Measurements from ENCODE around the gene HTR7.
A peak's percentile ranks its signal among the peaks of the same experiment; 100 is the strongest.

HTR7 gene

GRCh38 chr10:90804354-90804753 is 53.5 kb downstream of the HTR7 start:
- no peak for DNase-seq (ENCODE audit: low read depth)

- DNase-seq (ENCODE audit: low read depth) = no peak
These were observed 56.2 kb downstream of the HTR7 start for GRCh38 chr10:90801608-90802007.

- DNase-seq (ENCODE audit: low read depth) = no peak
These were observed 57.5 kb downstream of the HTR7 start for GRCh38 chr10:90800232-90800796.

GRCh38 chr10:90799172-90799571 is 58.7 kb downstream of the HTR7 start:
- no peak for DNase-seq (ENCODE audit: low read depth)

- DNase-seq (ENCODE audit: low read depth) = no peak
These were observed 59.4 kb downstream of the HTR7 start for GRCh38 chr10:90798482-90798881.

- DNase-seq (ENCODE audit: low read depth) = no peak
These were observed 67.4 kb downstream of the HTR7 start for GRCh38 chr10:90790422-90790821.

- no peak for DNase-seq (ENCODE audit: low read depth)
These were observed 68.9 kb downstream of the HTR7 start for GRCh38 chr10:90788968-90789367.

- DNase-seq (ENCODE audit: low read depth) = no peak
These were observed 69.7 kb downstream of the HTR7 start for GRCh38 chr10:90788199-90788491.

GRCh38 chr10:90787393-90788198 is 70.2 kb downstream of the HTR7 start:
- DNase-seq (ENCODE audit: low read depth) = peak; percentile 5

- DNase-seq (ENCODE audit: low read depth) = no peak
These were observed 72.1 kb downstream of the HTR7 start for GRCh38 chr10:90785782-90786181.

- DNase-seq (ENCODE audit: low read depth) = no peak
These were observed 73.1 kb downstream of the HTR7 start for GRCh38 chr10:90784771-90785170.

- no peak for DNase-seq (ENCODE audit: low read depth)
These were observed 77.4 kb downstream of the HTR7 start for GRCh38 chr10:90780488-90780887.

- DNase-seq (ENCODE audit: low read depth) = no peak
These were observed 78.3 kb downstream of the HTR7 start for GRCh38 chr10:90779548-90779947.

- no peak for DNase-seq (ENCODE audit: low read depth)
These were observed 80.2 kb downstream of the HTR7 start for GRCh38 chr10:90777621-90778020.

GRCh38 chr10:90775351-90776028 is 82.3 kb downstream of the HTR7 start:
- no peak for DNase-seq (ENCODE audit: low read depth)

GRCh38 chr10:90769946-90770841 is 87.6 kb downstream of the HTR7 start:
- no peak for DNase-seq (ENCODE audit: low read depth)

GRCh38 chr10:90751107-90751997 is 106.5 kb downstream of the HTR7 start:
- no peak for DNase-seq (ENCODE audit: low read depth)

GRCh38 chr10:90746829-90747228 is 111.0 kb downstream of the HTR7 start:
- no peak for DNase-seq (ENCODE audit: low read depth)

GRCh38 chr10:90745565-90745964 is 112.3 kb downstream of the HTR7 start:
- no peak for DNase-seq (ENCODE audit: low read depth)

GRCh38 chr10:90743291-90743690 is 114.5 kb downstream of the HTR7 start:
- no peak for DNase-seq (ENCODE audit: low read depth)

- DNase-seq (ENCODE audit: low read depth) = peak; percentile 67
These were observed 115.8 kb downstream of the HTR7 start for GRCh38 chr10:90741926-90742565.
